Liver (tissue), 9 donors: Measurements from ENCODE around the gene PRKX. TPM values are rescaled to one million over a fixed set of nuclear protein-coding genes. Genes with fewer than 3 reads are reported as not detected.

Source experiments
- DNase-seq: peaks from one replicate; pipeline ENCODE4 v3.0.0-alpha.2; 2017; ENCODE audit warnings: low spot score
- H3K27ac ChIP-seq, 2 donors: one replicate each; pipeline ENCODE4 v1.7.0; 2013; ENCODE audit warnings: inconsistent platforms in 2 of 2, low read length in 2 of 2, control low read depth in 1 of 2, low read depth in 1 of 2, mild to moderate bottlenecking in 1 of 2
- H3K27me3 ChIP-seq, 4 donors: one replicate each; pipeline versions ENCODE4 v1.6.1 to v1.7.0; 2013; ENCODE audit warnings: low read length in 3 of 4, inconsistent platforms in 1 of 4, mild to moderate bottlenecking in 1 of 4, moderate library complexity in 1 of 4; ENCODE audit not compliant: control insufficient read depth in 4 of 4, insufficient read depth in 4 of 4
- H3K36me3 ChIP-seq, 4 donors: one replicate each; pipeline versions ENCODE4 v1.6.1 to v1.7.0; 2013; ENCODE audit warnings: low read length in 3 of 4, mild to moderate bottlenecking in 3 of 4, low read depth in 1 of 4, moderate library complexity in 1 of 4; ENCODE audit not compliant: control insufficient read depth in 4 of 4, insufficient read depth in 3 of 4
- H3K4me1 ChIP-seq, 4 donors: one replicate each; pipeline versions ENCODE4 v1.6.1 to v1.7.0; 2013; ENCODE audit warnings: low read length in 3 of 4, mild to moderate bottlenecking in 3 of 4, moderate library complexity in 1 of 4; ENCODE audit not compliant: control insufficient read depth in 4 of 4, insufficient read depth in 4 of 4
- H3K4me3 ChIP-seq, 3 donors: one replicate each; pipeline versions ENCODE4 v1.6.1 to v1.7.0; 2013; ENCODE audit warnings: low read length in 3 of 3, control low read depth in 1 of 3, low read depth in 1 of 3, mild to moderate bottlenecking in 1 of 3
- H3K9ac ChIP-seq, 2 donors: one replicate each; pipeline ENCODE4 v1.7.0; 2013; ENCODE audit warnings: low read length in 2 of 2, mild to moderate bottlenecking in 2 of 2, moderate library complexity in 2 of 2, control low read depth in 1 of 2, low read depth in 1 of 2
- H3K9me3 ChIP-seq, 4 donors: one replicate each; pipeline versions ENCODE4 v1.6.1 to v1.7.0; 2013; ENCODE audit warnings: low read length in 3 of 4; ENCODE audit not compliant: control insufficient read depth in 4 of 4
- ATF3 ChIP-seq: IDR thresholded peaks from 2 replicates; pipeline ENCODE4 v1.6.1; 2016; ENCODE audit warnings: antibody characterized with exemption
- CTCF ChIP-seq: fragments of 150-350 bp; IDR thresholded peaks from 2 replicates; pipeline ENCODE4 v1.5.1; 2017; ENCODE audit warnings: improper control_type of control experiment, low read depth, low read length; ENCODE audit not compliant: missing input control
- EGR1 ChIP-seq, 2 donors: IDR thresholded peaks; 2 replicates each; pipeline ENCODE4 v1.6.1; 2016 to 2018; ENCODE audit warnings: antibody characterized with exemption in 2 of 2, low read depth in 2 of 2
- FOXA1 ChIP-seq: IDR thresholded peaks from 2 replicates; pipeline ENCODE4 v1.6.1; 2016; ENCODE audit warnings: antibody characterized with exemption
- FOXA2 ChIP-seq: IDR thresholded peaks from 2 replicates; pipeline ENCODE4 v1.6.1; 2016; ENCODE audit warnings: antibody characterized with exemption
- GABPA ChIP-seq, 2 donors: IDR thresholded peaks in 1 of 2; conservative IDR thresholded peaks in 1 of 2; 2 replicates each; pipeline ENCODE4 v1.6.1; 2016; ENCODE audit warnings: antibody characterized with exemption in 2 of 2, mild to moderate bottlenecking in 1 of 2, moderate library complexity in 1 of 2
- HNF4A ChIP-seq, 2 donors: conservative IDR thresholded peaks; 2 replicates each; pipeline ENCODE4 v1.6.1; 2016; ENCODE audit warnings: antibody characterized with exemption in 2 of 2, mild to moderate bottlenecking in 2 of 2
- HNF4G ChIP-seq: IDR thresholded peaks from 2 replicates; pipeline ENCODE4 v1.6.1; 2016; ENCODE audit warnings: antibody characterized with exemption
- JUND ChIP-seq, 2 donors: IDR thresholded peaks; 2 replicates each; pipeline ENCODE4 v1.6.1; 2016; ENCODE audit warnings: antibody characterized with exemption in 2 of 2
- MAX ChIP-seq: IDR thresholded peaks from 2 replicates; pipeline ENCODE4 v1.6.1; 2016; ENCODE audit warnings: antibody characterized with exemption
- NR2F2 ChIP-seq: IDR thresholded peaks from 2 replicates; pipeline ENCODE4 v1.6.1; 2016; ENCODE audit warnings: antibody characterized with exemption
- RAD21 ChIP-seq, 2 donors: IDR thresholded peaks; 2 replicates each; pipeline ENCODE4 v1.6.1; 2016; ENCODE audit warnings: antibody characterized with exemption in 2 of 2, mild to moderate bottlenecking in 2 of 2
- RXRA ChIP-seq, 2 donors: IDR thresholded peaks; 2 replicates each; pipeline ENCODE4 v1.6.1; 2017 to 2018; ENCODE audit warnings: antibody characterized with exemption in 2 of 2, mild to moderate bottlenecking in 1 of 2
- SP1 ChIP-seq: IDR thresholded peaks from 2 replicates; pipeline ENCODE4 v1.6.1; 2018; ENCODE audit warnings: antibody characterized with exemption, mild to moderate bottlenecking
- TAF1 ChIP-seq: conservative IDR thresholded peaks from 2 replicates; pipeline ENCODE4 v1.6.1; 2016; ENCODE audit warnings: antibody characterized with exemption, mild to moderate bottlenecking
- YY1 ChIP-seq: IDR thresholded peaks from 2 replicates; pipeline ENCODE4 v1.6.1; 2016; ENCODE audit warnings: antibody characterized with exemption, mild to moderate bottlenecking
- ZBTB33 ChIP-seq: IDR thresholded peaks from 2 replicates; pipeline ENCODE4 v1.6.1; 2016; ENCODE audit warnings: antibody characterized with exemption
- WGBS: extraction: QIAGEN DNeasy Blood & Tissue Kit; methylation state at CpG from one replicate; pipeline ENCODE4 v1.1.7; 2013; 5-methylcytosine and 5-hydroxymethylcytosine counted together
- polyA plus RNA-seq, 2 donors: library from polyadenylated mRNA; stranded (reverse) in 1 of 2; unstranded in 1 of 2; fragments of 200-250 nt in 1 of 2; fragments of >200 nt in 1 of 2; fragmentation: Nextera tagmentation in 1 of 2; extraction: Ambion mirVana in 1 of 2; gene quantifications; one replicate each; pipeline versions ENCODE4 v1.2.1 to v1.2.3, GENCODE V29; 2013 to 2015
- total RNA-seq, 2 donors: library from RNA; depleted of rRNA; stranded (reverse); fragments of >200 nt; gene quantifications; one replicate each; pipeline ENCODE4 v1.2.3, GENCODE V29; 2014
- TF ChIP-seq, protein P1 (sequence below): IDR thresholded peaks from 2 replicates; pipeline ENCODE4 v1.6.1; 2016; ENCODE audit warnings: antibody characterized with exemption, mild to moderate bottlenecking
- donor health status: healthy.
- donor health status: healthy.
- donor health status: healthy.
- donor health status: healthy.
- donor health status: healthy.

The PRKX gene
- total and polyA plus RNA-seq, 4 donors, result 0.63 to 4.0 (median 1.7) TPM

DNA sequence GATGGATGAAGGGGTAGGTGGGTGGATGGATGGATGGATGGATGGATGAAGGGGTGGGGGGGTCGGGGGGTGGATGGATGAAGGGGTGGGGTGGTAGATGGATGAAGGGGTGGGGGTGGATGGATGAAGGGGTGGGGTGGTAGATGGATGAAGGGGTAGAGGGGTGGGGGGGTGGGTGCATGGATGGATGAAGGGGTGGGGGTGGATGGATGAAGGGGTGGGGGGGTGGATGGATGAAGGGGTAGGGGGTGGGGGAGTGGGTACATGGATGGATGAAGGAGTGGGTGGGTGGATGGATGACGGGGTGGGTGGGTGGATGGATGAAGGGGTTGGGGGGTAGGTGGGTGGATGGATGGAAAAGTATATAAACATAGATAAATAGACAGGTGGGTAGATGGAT, 74.2 kb downstream of the PRKX start (continued):
- TF ChIP-seq RXRA (IDR thresholded peaks at IDR 0.05), result no peak
- no peak for TF ChIP-seq SP1
- TF ChIP-seq TAF1, result no peak

DNA sequence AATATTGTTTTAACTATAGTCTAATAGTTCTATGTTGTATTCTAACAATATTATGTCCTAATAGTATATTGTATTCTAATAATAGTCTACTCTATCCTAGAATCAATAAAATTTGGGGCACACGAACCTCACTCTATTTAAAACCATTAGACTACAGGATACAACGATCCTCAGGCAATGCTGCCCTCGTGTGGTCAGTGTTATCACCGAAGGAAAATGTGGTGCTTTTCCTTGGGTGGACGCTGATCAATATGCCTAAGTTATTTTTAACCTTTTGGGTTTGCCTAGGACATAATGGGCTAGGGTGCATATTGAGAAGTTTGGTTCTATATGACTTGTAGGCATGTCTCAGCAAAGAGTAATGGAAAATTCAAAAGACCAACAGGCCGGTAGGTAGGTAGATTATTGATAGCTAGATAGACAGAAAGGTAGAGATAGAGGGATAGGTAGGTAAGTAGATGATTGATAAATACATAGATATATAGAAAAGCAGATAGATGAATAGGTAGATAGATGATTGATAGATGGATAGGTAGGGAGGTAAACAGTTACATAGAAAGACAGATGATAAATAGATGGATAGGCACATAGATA, 75.1 kb downstream of the PRKX start:
- TF ChIP-seq RAD21 (IDR thresholded peaks at IDR 0.05) (peak; percentile 75 to 91), CTCF (peak; percentile 59), FOXA1 (no peak)

DNA sequence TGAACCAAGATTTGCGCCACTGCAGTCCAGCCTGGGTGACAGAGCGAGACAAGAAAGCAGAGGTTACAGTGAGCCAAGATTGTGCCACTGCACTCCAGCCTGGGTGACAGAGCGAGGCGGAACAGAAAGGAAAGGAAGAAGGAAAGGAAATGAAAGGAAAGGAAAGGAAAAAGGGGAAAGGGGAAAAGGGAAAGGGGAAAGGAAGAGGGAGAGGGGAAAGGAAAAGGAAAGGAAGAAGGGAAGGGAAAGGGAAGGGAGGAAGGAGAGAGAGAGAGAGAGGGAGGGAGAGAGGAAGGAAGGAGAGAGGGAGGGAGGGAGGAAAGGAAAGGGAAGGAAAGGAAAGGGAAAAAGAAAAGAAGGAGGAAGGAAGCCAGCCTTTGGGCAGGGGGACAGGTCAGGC, 76.6 kb downstream of the PRKX start:
- Histone ChIP-seq H3K27me3 (no peaks in the 10 kb centered on the region), H3K27ac (no peak overlapping the region), H3K4me1 (no peaks in the 10 kb centered on the region), H3K9ac (no peak overlapping the region), H3K36me3 (no peaks in the 10 kb centered on the region), H3K4me3 (no peak overlapping the region), H3K9me3 (no peaks in the 10 kb centered on the region)
- no peak for DNase-seq
- TF ChIP-seq ATF3 (no peak), GABPA (IDR thresholded peaks at IDR 0.05 in 1 of 2, conservative IDR thresholded peaks at IDR 0.05 in 1 of 2) (no peak), FOXA1 (no peak), HNF4A (conservative IDR thresholded peaks at IDR 0.05) (no peak), HNF4G (no peak), MAX (no peak), YY1 (no peak), SP1 (no peak), CTCF (no peak), EGR1 (IDR thresholded peaks at IDR 0.05; ENCODE audit: low read depth in 2 of 2) (no peak), TAF1 (no peak), FOXA2 (no peak), RXRA (IDR thresholded peaks at IDR 0.05) (no peak), NR2F2 (no peak), JUND (IDR thresholded peaks at IDR 0.05) (no peak), ZBTB33 (no peak)
- TF ChIP-seq, protein P1, sequence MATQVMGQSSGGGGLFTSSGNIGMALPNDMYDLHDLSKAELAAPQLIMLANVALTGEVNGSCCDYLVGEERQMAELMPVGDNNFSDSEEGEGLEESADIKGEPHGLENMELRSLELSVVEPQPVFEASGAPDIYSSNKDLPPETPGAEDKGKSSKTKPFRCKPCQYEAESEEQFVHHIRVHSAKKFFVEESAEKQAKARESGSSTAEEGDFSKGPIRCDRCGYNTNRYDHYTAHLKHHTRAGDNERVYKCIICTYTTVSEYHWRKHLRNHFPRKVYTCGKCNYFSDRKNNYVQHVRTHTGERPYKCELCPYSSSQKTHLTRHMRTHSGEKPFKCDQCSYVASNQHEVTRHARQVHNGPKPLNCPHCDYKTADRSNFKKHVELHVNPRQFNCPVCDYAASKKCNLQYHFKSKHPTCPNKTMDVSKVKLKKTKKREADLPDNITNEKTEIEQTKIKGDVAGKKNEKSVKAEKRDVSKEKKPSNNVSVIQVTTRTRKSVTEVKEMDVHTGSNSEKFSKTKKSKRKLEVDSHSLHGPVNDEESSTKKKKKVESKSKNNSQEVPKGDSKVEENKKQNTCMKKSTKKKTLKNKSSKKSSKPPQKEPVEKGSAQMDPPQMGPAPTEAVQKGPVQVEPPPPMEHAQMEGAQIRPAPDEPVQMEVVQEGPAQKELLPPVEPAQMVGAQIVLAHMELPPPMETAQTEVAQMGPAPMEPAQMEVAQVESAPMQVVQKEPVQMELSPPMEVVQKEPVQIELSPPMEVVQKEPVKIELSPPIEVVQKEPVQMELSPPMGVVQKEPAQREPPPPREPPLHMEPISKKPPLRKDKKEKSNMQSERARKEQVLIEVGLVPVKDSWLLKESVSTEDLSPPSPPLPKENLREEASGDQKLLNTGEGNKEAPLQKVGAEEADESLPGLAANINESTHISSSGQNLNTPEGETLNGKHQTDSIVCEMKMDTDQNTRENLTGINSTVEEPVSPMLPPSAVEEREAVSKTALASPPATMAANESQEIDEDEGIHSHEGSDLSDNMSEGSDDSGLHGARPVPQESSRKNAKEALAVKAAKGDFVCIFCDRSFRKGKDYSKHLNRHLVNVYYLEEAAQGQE, result no peak
- WGBS, result 98% methylated on average over 4 of the region's 4 CpGs

More for the DNA sequence above, 75.1 kb downstream of the PRKX start:
- H3K27ac ChIP-seq, result no peak overlapping the region
- no peaks in the 10 kb centered on the region for H3K9me3 ChIP-seq
- no peak overlapping the region for H3K9ac ChIP-seq
- no peak overlapping the region for H3K4me3 ChIP-seq
- peak; percentile 34 for DNase-seq
- WGBS, result 13% methylated on average over 6 of the region's 6 CpGs
- no peaks in the 10 kb centered on the region for H3K4me1 ChIP-seq
- no peaks in the 10 kb centered on the region for H3K36me3 ChIP-seq
- no peaks in the 10 kb centered on the region for H3K27me3 ChIP-seq
